Coronary artery (tissue), 2 donors: ENCODE results near the gene CHKA.

Experiments
- DNase-seq: peaks from one replicate; pipeline ENCODE4 v3.0.0-alpha.2; 2017; ENCODE audit warnings: low spot score
- H3K27ac ChIP-seq, 2 donors: fragments of 200-600 bp; sonication (generic); one replicate each; pipeline ENCODE4 v1.5.1; 2016 to 2019
- H3K4me3 ChIP-seq: fragments of 200-600 bp; sonication (generic); 2 replicates; pipeline ENCODE4 v1.5.1; 2016; ENCODE audit warnings: mild to moderate bottlenecking, moderate library complexity
- TF ChIP-seq, protein P1 (sequence below): fragments of 200-600 bp; sonication (generic); IDR thresholded peaks from one replicate; pipeline ENCODE4 v1.5.1; 2019; ENCODE audit warnings: antibody characterized with exemption

Gene CHKA

DNA sequence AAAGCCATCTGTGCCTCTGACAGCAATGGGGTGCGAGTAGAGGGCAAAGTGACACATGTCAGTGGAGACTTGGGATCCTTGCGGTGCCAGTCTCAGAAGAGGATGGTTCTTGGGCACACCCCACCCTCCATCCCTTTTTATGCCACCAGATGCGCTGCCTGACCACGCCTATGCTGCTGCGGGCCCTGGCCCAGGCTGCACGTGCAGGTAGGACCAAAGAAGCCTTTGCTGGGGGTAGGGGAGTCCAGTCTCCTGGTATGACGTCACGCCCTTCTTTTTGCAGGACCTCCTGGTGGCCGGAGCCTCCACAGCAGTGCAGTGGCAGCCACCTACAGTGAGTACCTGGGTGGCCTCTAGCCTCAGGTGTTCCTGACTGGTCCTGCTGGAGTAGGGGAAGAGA, 89.2 kb downstream of the CHKA start:
- TF ChIP-seq, protein P1, sequence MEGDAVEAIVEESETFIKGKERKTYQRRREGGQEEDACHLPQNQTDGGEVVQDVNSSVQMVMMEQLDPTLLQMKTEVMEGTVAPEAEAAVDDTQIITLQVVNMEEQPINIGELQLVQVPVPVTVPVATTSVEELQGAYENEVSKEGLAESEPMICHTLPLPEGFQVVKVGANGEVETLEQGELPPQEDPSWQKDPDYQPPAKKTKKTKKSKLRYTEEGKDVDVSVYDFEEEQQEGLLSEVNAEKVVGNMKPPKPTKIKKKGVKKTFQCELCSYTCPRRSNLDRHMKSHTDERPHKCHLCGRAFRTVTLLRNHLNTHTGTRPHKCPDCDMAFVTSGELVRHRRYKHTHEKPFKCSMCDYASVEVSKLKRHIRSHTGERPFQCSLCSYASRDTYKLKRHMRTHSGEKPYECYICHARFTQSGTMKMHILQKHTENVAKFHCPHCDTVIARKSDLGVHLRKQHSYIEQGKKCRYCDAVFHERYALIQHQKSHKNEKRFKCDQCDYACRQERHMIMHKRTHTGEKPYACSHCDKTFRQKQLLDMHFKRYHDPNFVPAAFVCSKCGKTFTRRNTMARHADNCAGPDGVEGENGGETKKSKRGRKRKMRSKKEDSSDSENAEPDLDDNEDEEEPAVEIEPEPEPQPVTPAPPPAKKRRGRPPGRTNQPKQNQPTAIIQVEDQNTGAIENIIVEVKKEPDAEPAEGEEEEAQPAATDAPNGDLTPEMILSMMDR = no peak
- Histone ChIP-seq H3K4me3 (no peak overlapping the region), H3K27ac (no peak overlapping the region)
- no peak for DNase-seq

DNA sequence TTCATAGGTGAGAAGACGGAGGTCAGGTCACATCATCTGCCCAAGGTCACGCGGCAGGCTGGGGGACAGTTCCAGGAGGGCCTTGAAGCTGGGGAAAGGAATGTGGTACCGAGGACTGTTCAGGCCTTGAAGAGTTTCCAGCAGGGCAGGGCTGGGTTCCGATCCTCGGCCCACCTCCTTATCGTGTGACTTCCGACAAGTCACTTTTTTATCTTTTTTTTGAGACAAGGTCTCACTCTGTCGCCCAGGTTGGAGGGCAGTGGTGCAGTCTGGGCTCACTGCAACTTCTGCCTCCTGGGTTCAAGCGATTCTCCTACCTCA, 90.1 kb downstream of the CHKA start:
- no peak for DNase-seq
- TF ChIP-seq, protein P1 = no peak
- Histone ChIP-seq H3K4me3 (peak overlapping the region; percentile 88), H3K27ac (peak overlapping the region; percentile 47 to 93)

DNA sequence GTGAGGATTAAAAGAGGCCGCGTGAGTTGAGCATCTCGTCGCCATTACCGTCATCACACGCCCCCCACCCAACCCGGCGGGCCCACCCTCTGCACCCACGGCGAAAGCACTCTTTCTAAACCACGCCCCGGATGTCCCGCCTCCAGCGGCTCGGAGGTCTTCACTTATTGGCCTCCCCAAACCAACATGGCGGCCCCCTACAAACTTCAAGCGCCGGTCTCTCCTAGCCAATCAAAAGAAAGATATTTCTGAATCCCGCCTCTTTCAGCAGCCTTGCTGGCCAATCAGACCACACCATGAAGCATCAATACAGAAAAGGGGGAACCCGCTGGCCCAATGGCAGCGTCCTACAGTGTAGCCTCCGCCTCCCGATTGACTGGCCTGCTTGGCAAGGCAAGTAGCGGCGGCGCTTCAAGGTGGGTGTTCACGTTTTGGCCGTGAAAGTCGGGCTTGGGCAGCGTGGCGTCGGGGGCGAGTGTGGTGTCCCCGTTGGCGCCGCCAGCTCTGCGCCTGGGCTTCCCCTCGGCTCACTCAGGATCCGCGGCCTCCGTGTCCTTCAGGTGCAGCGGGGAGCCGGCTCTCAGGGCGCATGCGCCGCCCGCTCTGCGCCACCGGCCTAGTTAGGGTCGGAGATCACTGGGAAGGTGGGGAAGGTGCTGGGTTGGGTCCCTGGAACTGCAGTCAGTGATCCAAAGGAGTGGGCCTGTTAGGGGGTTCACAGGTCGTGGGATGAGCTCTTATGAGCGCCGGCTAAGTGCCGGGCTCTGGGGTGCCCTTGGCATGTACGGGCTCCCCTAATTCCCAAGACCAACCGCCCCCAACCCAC, 90.7 kb downstream of the CHKA start, which contains the start of gene NDUFS8:
NDUFS8 (plus strand) TSS at position 364 of the 826 bp plus-strand sequence. CDS start 1,471 bp downstream, outside the sequence.
- H3K4me3 ChIP-seq = peak within 1 kb of the TSS; percentile 88
- peak; percentile 98 for DNase-seq
- TF ChIP-seq, protein P1 = no peak
- peak within 1 kb of the TSS; percentile 47 to 93 for H3K27ac ChIP-seq

DNA sequence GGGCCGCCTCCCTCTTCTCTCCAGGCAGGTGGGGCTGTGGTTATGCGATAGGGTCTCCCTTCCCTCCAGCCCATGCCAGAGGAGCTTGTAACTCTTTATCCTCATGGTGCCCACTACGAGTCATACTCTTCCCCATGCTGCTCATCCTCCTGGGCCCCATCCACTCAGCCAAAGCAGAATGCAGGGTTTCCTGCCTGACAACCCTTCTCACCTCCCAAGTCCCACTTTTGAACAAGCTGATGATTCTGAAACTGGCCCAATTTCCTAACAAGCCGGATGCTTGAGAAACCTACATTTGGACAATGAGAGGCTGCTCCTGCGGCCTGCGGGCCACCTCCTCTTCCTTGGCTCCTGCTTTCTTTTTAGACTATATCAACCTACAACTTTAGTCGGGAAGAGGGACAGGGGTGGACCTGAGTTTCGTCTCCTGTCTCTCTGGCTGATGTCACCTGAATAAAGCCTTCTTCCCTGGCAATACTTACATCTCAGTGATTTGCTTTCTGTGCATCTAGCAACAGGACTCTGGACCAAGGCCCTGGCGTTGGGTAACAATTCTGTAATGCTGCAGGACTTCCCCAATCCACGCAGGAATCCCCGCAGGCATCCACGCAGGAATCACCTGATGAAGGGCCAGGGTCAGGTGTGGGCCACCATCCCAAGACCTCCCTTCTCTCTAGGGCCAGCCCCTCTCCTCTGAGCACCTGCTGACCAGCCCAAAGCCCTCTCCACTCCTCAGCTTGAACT, 92.2 kb downstream of the CHKA start:
- no peak for DNase-seq
- Histone ChIP-seq H3K27ac (no peak overlapping the region), H3K4me3 (no peak overlapping the region)
- TF ChIP-seq, protein P1 = no peak

DNA sequence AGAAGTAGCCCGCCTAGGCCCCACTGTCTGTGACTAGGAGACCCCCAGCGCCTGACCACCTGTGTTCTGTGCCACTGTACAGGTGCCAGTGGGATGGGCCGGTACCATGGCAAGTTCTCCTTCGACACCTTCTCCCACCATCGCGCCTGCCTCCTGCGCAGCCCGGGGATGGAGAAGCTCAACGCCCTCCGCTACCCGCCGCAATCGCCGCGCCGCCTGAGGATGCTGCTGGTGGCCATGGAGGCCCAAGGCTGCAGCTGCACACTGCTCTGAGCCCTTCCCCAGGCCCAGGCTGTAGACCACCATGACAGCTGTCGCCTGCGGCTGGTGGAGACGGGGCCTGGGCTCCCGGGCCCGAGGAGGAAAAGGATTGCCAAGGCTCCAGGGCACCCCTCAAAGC, 93.5 kb downstream of the CHKA start:
- DNase-seq = no peak
- Histone ChIP-seq H3K27ac (peak overlapping the region in 1 of 2 donors; percentile 22), H3K4me3 (no peak overlapping the region)
- TF ChIP-seq, protein P1 = no peak

DNA sequence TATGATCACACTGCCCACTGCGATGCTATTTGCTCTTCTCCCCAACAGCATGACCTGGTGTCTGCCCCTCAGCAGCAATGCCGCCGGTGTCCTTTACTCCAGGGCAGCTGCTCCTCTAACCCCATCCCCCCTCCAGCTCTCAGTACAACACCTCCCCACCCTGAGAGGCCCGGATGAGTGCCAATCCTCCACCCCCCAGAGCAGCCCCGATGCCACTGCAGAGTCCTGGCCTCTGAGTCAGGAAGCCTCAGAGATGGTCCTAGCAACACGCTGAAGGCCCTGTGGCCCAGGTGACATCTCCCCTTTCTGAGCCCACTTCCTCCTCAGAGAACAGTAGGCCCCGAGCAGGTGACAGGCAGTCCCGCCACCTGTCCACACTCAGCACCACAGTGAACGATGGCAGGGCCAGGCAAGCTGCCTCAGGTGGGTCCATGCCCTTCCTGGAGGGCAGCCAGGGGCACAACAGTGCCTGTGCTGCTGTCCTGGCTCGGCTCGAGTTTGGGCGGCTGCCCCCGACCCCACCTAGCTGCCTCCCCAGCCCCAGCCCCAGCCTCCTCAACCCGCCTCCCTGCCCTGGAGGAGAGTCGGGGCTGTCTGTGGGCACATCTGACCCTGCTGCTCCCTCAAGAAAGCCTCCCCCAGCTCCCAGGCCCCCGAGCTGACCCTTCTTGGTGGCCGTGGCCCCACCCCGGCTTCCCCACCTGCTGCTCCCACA, 94.6 kb downstream of the CHKA start:
- H3K27ac ChIP-seq = no peak overlapping the region

More for the DNA sequence above, 94.6 kb downstream of the CHKA start:
- DNase-seq = no peak
- H3K4me3 ChIP-seq = no peak overlapping the region
- TF ChIP-seq, protein P1 = no peak
